ENCODE data around the gene HAAO.

DNA sequence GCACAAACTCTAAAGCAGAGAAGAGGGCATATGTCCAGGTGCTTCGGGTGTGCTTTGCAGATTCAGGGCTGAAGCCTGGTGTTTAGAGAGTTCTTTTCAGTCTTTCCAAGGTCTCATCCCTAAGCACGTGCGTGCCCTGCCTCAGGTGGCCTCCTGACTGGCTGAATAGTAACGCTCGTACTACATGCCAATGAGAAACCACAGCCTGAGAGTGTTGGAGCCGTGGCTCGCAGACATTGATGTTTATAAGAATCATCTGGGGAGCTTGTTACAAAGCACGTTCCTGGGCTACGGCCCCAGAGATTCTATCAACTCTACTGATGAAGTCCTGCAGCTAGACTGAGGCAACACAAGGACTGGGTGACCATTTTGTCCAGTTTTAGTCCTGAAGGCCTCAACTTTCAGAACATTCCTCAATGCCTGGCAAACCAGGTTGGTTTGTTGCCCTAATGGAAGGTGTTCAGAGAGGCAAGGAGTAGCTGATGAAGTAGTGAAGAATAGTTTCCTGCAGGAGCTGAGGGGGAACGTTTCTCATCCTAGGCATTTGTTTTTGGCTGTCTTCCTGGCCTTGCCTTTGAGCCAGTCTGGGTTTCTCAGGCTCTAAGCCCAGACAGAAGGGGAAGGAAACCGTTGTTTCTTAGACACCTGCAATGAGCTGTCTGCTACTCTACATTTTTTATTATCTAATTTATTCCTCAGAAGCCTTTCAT lies 31.5 kb upstream of the HAAO start:
- no peak for TF ChIP-seq EZH2phosphoT487 (IDR thresholded peaks at IDR 0.05; ENCODE audit: borderline replicate concordance, low read length)
- TF ChIP-seq, protein P1, sequence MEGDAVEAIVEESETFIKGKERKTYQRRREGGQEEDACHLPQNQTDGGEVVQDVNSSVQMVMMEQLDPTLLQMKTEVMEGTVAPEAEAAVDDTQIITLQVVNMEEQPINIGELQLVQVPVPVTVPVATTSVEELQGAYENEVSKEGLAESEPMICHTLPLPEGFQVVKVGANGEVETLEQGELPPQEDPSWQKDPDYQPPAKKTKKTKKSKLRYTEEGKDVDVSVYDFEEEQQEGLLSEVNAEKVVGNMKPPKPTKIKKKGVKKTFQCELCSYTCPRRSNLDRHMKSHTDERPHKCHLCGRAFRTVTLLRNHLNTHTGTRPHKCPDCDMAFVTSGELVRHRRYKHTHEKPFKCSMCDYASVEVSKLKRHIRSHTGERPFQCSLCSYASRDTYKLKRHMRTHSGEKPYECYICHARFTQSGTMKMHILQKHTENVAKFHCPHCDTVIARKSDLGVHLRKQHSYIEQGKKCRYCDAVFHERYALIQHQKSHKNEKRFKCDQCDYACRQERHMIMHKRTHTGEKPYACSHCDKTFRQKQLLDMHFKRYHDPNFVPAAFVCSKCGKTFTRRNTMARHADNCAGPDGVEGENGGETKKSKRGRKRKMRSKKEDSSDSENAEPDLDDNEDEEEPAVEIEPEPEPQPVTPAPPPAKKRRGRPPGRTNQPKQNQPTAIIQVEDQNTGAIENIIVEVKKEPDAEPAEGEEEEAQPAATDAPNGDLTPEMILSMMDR (conservative IDR thresholded peaks at IDR 0.05; ENCODE audit: low read depth, low read length): no peak
- TF ChIP-seq EZH2 (IDR thresholded peaks at IDR 0.05; ENCODE audit: low read length, unreplicated experiment): no peak
